ENCODE data around the gene GBGT1. TPM values are rescaled to one million over a fixed set of nuclear protein-coding genes. Genes with fewer than 3 reads are reported as not detected.

Gene GBGT1
- total and polyA plus RNA-seq, 9 of the 15 experiments (the other 6 are each of a cell fraction or from before 2014, with no cell fraction given) = 0.55 to 25.8 (median 13.7) TPM

DNA sequence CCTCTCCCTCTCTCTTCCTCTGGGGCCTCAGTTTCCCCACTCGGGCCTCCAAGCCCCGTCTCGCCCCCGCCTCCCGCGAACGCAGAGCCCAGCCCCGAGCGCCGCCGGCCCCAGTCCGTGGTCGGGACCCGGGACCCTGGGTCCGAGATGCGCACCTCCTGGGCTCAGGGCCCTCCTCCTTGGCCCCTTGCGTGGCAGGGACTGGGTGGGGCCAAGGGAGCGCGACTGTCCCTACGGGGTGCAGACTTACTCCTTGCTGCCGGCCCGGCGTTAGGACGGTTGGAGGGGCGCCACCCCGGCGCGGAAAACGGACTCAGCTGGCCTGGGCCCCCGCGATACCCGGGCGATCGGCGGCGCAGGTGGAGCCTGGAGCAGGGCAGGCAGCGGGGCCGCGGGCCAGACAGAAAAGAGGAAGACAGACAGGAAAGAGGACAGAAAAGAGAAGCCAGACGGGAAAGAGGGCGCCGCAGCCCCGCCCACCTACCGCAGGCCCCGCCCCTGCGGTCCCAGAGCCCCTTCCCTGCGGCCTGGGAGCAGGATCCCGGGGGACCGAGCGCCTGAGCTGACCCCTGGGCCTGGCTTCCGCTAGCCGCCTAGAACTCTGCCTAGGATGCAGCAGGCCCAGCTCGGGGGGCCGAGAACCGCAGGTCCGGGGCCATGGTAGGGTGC, at the start of gene GBGT1 (continued):
- TF ChIP-seq NFIC (IDR thresholded peaks at IDR 0.05) (peak; percentile 24; the same call in 1 of the 2 replicates), ZNF134 (CRISPR knock-in tag; conservative IDR thresholded peaks at IDR 0.05) (no peak), CAMTA2 (CRISPR knock-in tag; conservative IDR thresholded peaks at IDR 0.05) (no peak), ESRRB (CRISPR knock-in tag; IDR thresholded peaks at IDR 0.05; ENCODE audit: borderline replicate concordance) (no peak), ZNF717 (CRISPR knock-in tag; IDR thresholded peaks at IDR 0.05) (no peak), GABPB1 (CRISPR knock-in tag; IDR thresholded peaks at IDR 0.05) (no peak), RFX1 (IDR thresholded peaks at IDR 0.05) (no peak), ZNF232 (CRISPR knock-in tag; IDR thresholded peaks at IDR 0.05) (0 out of 2 replicates have a peak, but pooled peaks have one; percentile 61), SMARCA5 (IDR thresholded peaks at IDR 0.05) (no peak), C11orf30 (IDR thresholded peaks at IDR 0.05; ENCODE audit: low read depth) (no peak), TAL1 (IDR thresholded peaks at IDR 0.05) (no peak), ZBTB5 (IDR thresholded peaks at IDR 0.05) (no peak), CHD2 (IDR thresholded peaks at IDR 0.05; ENCODE audit: low read depth, low read length) (no peak), ZNF3 (CRISPR knock-in tag; IDR thresholded peaks at IDR 0.05) (no peak), ZNF699 (CRISPR knock-in tag; IDR thresholded peaks at IDR 0.05; ENCODE audit: insufficient replicate concordance) (no peak), ATF7 (IDR thresholded peaks at IDR 0.05) (peak; percentile 45), CHD1 (IDR thresholded peaks at IDR 0.05; ENCODE audit: low read length) (no peak), RBM22 (IDR thresholded peaks at IDR 0.05; ENCODE audit: low read depth, low read length, poor library complexity, severe bottlenecking) (no peak), SMAD1 (IDR thresholded peaks at IDR 0.05; ENCODE audit: low read depth, low read length, partially characterized antibody) (no peak), NR4A1 (CRISPR knock-in tag; IDR thresholded peaks at IDR 0.05) (no peak), NR4A1 (tag; IDR thresholded peaks at IDR 0.05) (no peak), FOXA3 (CRISPR knock-in tag; conservative IDR thresholded peaks at IDR 0.05 in 1 of 2, IDR thresholded peaks at IDR 0.05 in 1 of 2) (no peak)
- TF ChIP-seq, protein P1, sequence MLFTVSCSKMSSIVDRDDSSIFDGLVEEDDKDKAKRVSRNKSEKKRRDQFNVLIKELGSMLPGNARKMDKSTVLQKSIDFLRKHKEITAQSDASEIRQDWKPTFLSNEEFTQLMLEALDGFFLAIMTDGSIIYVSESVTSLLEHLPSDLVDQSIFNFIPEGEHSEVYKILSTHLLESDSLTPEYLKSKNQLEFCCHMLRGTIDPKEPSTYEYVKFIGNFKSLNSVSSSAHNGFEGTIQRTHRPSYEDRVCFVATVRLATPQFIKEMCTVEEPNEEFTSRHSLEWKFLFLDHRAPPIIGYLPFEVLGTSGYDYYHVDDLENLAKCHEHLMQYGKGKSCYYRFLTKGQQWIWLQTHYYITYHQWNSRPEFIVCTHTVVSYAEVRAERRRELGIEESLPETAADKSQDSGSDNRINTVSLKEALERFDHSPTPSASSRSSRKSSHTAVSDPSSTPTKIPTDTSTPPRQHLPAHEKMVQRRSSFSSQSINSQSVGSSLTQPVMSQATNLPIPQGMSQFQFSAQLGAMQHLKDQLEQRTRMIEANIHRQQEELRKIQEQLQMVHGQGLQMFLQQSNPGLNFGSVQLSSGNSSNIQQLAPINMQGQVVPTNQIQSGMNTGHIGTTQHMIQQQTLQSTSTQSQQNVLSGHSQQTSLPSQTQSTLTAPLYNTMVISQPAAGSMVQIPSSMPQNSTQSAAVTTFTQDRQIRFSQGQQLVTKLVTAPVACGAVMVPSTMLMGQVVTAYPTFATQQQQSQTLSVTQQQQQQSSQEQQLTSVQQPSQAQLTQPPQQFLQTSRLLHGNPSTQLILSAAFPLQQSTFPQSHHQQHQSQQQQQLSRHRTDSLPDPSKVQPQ (CRISPR knock-in tag; IDR thresholded peaks at IDR 0.05; ENCODE audit: borderline replicate concordance) = no peak
- TF ChIP-seq, protein P2, sequence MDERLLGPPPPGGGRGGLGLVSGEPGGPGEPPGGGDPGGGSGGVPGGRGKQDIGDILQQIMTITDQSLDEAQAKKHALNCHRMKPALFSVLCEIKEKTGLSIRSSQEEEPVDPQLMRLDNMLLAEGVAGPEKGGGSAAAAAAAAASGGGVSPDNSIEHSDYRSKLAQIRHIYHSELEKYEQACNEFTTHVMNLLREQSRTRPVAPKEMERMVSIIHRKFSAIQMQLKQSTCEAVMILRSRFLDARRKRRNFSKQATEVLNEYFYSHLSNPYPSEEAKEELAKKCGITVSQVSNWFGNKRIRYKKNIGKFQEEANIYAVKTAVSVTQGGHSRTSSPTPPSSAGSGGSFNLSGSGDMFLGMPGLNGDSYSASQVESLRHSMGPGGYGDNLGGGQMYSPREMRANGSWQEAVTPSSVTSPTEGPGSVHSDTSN (CRISPR knock-in tag; IDR thresholded peaks at IDR 0.05; ENCODE audit: low read depth) = no peak
- TF ChIP-seq, protein P2 (tag; conservative IDR thresholded peaks at IDR 0.05; ENCODE audit: low read depth) = no peak

All from K562 (cell line).